ENCODE results near the gene TCHP. TPM values are rescaled to one million over a fixed set of nuclear protein-coding genes. Genes with fewer than 3 reads are reported as not detected.

The TCHP gene
- total and polyA plus RNA-seq, 2 of the 13 experiments (the other 11 are each of a cell fraction or from before 2014, with no cell fraction given), result 6.7 to 12.2 TPM

- TF ChIP-seq PRDM15 (CRISPR knock-in tag; IDR thresholded peaks at IDR 0.05), result no peak
- TF ChIP-seq MTA1 (CRISPR knock-in tag; IDR thresholded peaks at IDR 0.05; ENCODE audit: borderline replicate concordance), result peak; percentile 75
- TF ChIP-seq CREB1 (IDR thresholded peaks at IDR 0.05), result no peak
- TF ChIP-seq CREB1 (CRISPR knock-in tag; IDR thresholded peaks at IDR 0.05), result peak; percentile 60
- no peak for TF ChIP-seq NFE2L2 (IDR thresholded peaks at IDR 0.05; ENCODE audit: low read length)
- TF ChIP-seq DZIP1 (CRISPR knock-in tag; IDR thresholded peaks at IDR 0.05), result no peak
- no peak for TF ChIP-seq ZNF784 (CRISPR knock-in tag; IDR thresholded peaks at IDR 0.05; ENCODE audit: borderline replicate concordance)
- TF ChIP-seq MYPOP (CRISPR knock-in tag; IDR thresholded peaks at IDR 0.05), result 0 out of 2 replicates have a peak, but pooled peaks have one; percentile 64
- peak; percentile 82 for TF ChIP-seq ZBTB7B (CRISPR knock-in tag; IDR thresholded peaks at IDR 0.05)
- TF ChIP-seq PRPF4 (IDR thresholded peaks at IDR 0.05; ENCODE audit: low read depth, low read length, poor library complexity, severe bottlenecking), result no peak
- TF ChIP-seq ZNF275 (CRISPR knock-in tag; IDR thresholded peaks at IDR 0.05; ENCODE audit: borderline replicate concordance), result no peak
- peak; percentile 36; the same call in 1 of the 2 replicates for TF ChIP-seq ZNF276 (CRISPR knock-in tag; IDR thresholded peaks at IDR 0.05; ENCODE audit: low read depth)
- no peak for TF ChIP-seq ZNF530 (CRISPR knock-in tag; IDR thresholded peaks at IDR 0.05; ENCODE audit: low read depth)
- TF ChIP-seq ARHGAP35 (CRISPR knock-in tag; IDR thresholded peaks at IDR 0.05; ENCODE audit: borderline replicate concordance), result no peak
- TF ChIP-seq ZNF292 (CRISPR knock-in tag; IDR thresholded peaks at IDR 0.05; ENCODE audit: borderline replicate concordance, low read depth), result peak; percentile 95
Measured at GRCh38 chr12:109863847-109864712, 36.0 kb upstream of the TCHP start (continued).

Data from HepG2 (cell line).